ENCODE results near the gene RBP3.
"Not testable (repeated sequence)": the region's sequence is repeated elsewhere in the genome, so short reads cannot be mapped to it uniquely, and the experiment has no call there.

The RBP3 gene

DNA sequence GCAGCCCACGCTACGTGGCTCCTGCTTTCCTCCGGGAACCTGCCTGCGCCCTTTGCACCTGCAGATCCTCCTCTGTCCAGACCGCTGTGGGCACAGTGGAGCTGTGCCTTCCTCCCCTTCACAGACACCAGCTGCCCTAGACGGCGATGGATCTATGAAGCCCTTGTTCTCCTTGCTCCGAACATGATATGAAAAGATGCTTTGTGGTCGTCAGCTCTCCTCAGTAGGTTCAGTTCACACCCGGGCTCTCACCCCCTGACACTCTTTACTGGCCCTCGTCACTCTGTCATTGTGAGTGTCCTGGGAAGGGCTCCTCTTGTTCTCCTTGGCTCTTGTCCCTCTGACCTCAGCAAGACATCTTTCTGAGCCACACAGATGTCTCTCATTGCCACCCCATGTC, 31.7 kb downstream of the RBP3 start:
- peak; percentile 46 for DNase-seq (ENCODE audit: low spot score)

GRCh38 chr10:47380341-47381102, 32.4 kb downstream of the RBP3 start:
- H3K4me3 ChIP-seq, result no peak overlapping the region
- peak; percentile 46 for DNase-seq (ENCODE audit: low spot score)
- TF ChIP-seq, protein P1, sequence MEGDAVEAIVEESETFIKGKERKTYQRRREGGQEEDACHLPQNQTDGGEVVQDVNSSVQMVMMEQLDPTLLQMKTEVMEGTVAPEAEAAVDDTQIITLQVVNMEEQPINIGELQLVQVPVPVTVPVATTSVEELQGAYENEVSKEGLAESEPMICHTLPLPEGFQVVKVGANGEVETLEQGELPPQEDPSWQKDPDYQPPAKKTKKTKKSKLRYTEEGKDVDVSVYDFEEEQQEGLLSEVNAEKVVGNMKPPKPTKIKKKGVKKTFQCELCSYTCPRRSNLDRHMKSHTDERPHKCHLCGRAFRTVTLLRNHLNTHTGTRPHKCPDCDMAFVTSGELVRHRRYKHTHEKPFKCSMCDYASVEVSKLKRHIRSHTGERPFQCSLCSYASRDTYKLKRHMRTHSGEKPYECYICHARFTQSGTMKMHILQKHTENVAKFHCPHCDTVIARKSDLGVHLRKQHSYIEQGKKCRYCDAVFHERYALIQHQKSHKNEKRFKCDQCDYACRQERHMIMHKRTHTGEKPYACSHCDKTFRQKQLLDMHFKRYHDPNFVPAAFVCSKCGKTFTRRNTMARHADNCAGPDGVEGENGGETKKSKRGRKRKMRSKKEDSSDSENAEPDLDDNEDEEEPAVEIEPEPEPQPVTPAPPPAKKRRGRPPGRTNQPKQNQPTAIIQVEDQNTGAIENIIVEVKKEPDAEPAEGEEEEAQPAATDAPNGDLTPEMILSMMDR (IDR thresholded peaks at IDR 0.05), result no peak
- H3K27ac ChIP-seq, result no peak overlapping the region

More for the DNA sequence above, 31.7 kb downstream of the RBP3 start:
- no peak overlapping the region for H3K27ac ChIP-seq
- TF ChIP-seq, protein P1 (IDR thresholded peaks at IDR 0.05), result no peak
- no peak overlapping the region for H3K4me3 ChIP-seq

DNA sequence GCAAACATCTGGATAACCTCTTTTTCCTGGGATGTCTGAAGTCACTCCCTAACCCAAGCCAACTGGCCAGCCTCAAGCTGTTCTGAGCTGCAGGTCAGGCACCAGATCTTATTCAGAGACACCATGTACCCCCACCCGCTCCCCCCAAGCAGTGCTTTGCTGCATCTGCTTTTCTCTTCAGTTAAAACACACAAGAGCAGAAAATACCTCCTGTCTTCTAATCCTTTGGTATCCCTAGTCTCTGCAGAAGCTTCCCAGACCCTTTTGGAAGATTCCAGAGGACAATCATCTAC, 32.9 kb downstream of the RBP3 start:
- TF ChIP-seq, protein P1 (IDR thresholded peaks at IDR 0.05), result no peak
- Histone ChIP-seq H3K4me3 (no peak overlapping the region), H3K27ac (no peak overlapping the region)
- DNase-seq (ENCODE audit: low spot score), result peak; percentile 40

- no peak overlapping the region for H3K27ac ChIP-seq
- H3K4me3 ChIP-seq, result no peak overlapping the region
- peak; percentile 57 for DNase-seq (ENCODE audit: low spot score)
- TF ChIP-seq, protein P1 (IDR thresholded peaks at IDR 0.05), result no peak
These were observed 33.5 kb downstream of the RBP3 start for GRCh38 chr10:47381427-47382379.

DNA sequence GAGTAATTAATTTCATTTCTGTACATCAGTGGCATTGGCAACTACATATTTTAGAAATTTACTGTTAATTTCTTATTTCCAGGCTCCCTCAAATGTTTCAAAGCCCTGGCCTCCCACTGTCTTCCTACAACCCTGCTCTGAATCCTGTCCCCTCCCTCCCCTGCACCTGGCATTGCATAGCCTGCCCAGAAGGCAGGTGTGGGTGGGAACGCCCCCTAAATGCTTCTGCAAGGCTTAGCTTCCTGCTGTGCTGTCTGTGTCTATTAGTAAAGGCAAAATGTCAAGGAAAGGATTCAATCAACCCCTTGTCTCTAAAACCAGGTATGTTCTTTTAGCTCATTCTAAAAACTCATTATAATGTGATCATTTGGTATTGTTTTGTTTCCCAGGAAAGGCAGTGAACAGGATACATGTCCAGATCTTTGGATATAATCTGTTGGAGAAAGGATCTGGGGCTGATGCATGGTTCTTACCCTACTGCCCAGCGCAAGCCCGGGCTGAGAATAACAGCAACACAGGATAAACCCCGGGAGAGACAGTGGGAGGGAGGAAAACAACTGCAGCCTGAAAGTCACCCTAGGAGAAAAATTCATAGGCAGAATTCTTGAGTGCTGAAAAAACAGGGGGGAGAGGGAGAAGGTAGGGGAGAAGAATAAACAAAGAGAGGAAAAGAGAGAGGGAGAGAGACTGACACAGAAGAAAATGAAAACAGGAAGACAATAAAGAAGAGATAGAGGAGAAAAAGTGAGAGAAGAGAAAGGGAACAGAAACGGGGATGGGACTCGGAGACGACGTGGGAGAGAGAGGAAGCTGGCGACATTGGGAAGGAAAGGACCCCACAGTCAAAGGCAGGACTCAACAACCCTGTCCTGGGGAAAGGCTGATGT, 35.3 kb downstream of the RBP3 start:
- H3K27ac ChIP-seq, result peak overlapping the region in 1 of 2 donors; percentile 92
- peak overlapping the region; percentile 99 for H3K4me3 ChIP-seq
- DNase-seq (ENCODE audit: low spot score), result peak; percentile 64
- TF ChIP-seq, protein P1 (IDR thresholded peaks at IDR 0.05), result no peak

- Histone ChIP-seq H3K4me3 (peak within 1 kb of the TSS; percentile 99), H3K27ac (peak within 1 kb of the TSS; percentile 70 to 92)
- TF ChIP-seq, protein P1 (IDR thresholded peaks at IDR 0.05), result no peak
- peak; percentile 84 for DNase-seq (ENCODE audit: low spot score)
These were observed 36.2 kb downstream of the RBP3 start, which contains the start of gene ZNF488 for GRCh38 chr10:47384148-47384921. TSS of gene ZNF488 (minus strand) at chr10:47384293. CDS start at chr10:47368829, 15,464 bp downstream.

- H3K4me3 ChIP-seq, result not testable (repeated sequence)
- peak; percentile 53 for DNase-seq (ENCODE audit: low spot score)
These were observed 37.9 kb downstream of the RBP3 start for GRCh38 chr10:47386104-47386503.

More at GRCh38 chr10:47386104-47386503, 37.9 kb downstream of the RBP3 start:
- H3K27ac ChIP-seq, result not testable (repeated sequence)
